Right lobe of liver (tissue), 4 donors: ENCODE data around the gene PDE6B.

Experiments
- CTCF ChIP-seq, 4 donors: fragments of 200-600 bp in 3 of 4; fragments of 450-650 bp in 1 of 4; IDR thresholded peaks; one replicate each; pipeline versions ENCODE4 v1.5.1 to v1.8.0; 2016 to 2022; ENCODE audit warnings: antibody characterized with exemption in 4 of 4, mild to moderate bottlenecking in 2 of 4
- POLR2A ChIP-seq: fragments of 450-650 bp; IDR thresholded peaks from one replicate; pipeline ENCODE4 v1.6.1; 2017; ENCODE audit warnings: antibody characterized with exemption, mild to moderate bottlenecking
- donor health status: DM: no; HTN: no; CAD: no.
- donor health status: DM: no; HTN: no; CAD: no.
- donor health status: DM: no; HTN: yes; CAD: no.

- no peak for TF ChIP-seq CTCF (IDR thresholded peaks at IDR 0.05)
- no peak for TF ChIP-seq POLR2A
Measured at GRCh38 chr4:654871-655463, 29.6 kb downstream of the PDE6B start.
